Measurements from ENCODE around the gene C9orf57.

- TF ChIP-seq CTCF (IDR thresholded peaks at IDR 0.05; ENCODE audit: insufficient read depth, low read length) (no peak), POLR2AphosphoS5 (IDR thresholded peaks at IDR 0.05; ENCODE audit: low read depth) (no peak), REST (IDR thresholded peaks at IDR 0.05; ENCODE audit: insufficient replicate concordance, low read depth) (no peak)
Observed at GRCh38 chr9:72023596-72023995, 36.8 kb downstream of the C9orf57 start.

All from HL-60 (cell line).